ENCODE results near the gene NCBP3.

GRCh38 chr17:3773966-3774365 lies 72.1 kb downstream of the NCBP3 start:
- TF ChIP-seq CTCF (IDR thresholded peaks at IDR 0.05) = no peak
- TF ChIP-seq POLR2A (IDR thresholded peaks at IDR 0.05) = no peak
- no peak for TF ChIP-seq POLR2AphosphoS5 (IDR thresholded peaks at IDR 0.05)

Data from gastroesophageal sphincter (tissue), 3 donors.